Measurements from ENCODE around the gene WDFY3.
"Not testable (repeated sequence)": the region's sequence is repeated elsewhere in the genome, so short reads cannot be mapped to it uniquely, and the experiment has no call there.

The WDFY3 gene

DNA sequence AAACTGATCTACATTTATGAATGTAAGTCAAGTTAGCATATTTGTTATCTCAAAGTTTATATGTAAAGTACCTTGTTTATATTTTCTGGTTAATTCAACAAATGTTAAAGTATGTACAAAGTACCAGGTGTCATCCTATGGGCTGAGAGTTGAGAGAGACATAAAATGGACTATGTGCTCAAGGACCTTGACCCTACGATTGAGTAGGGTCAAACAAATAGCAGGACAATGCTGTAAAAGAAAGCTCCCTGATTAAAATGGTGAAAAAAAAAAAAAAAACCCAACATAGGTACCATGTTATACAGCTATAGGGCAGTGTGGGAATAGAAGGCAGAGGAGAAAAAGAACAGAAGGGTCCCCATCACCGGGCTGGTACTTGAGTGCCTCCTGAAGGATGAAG, 260.2 kb downstream of the WDFY3 start:
- no peak for DNase-seq

DNA sequence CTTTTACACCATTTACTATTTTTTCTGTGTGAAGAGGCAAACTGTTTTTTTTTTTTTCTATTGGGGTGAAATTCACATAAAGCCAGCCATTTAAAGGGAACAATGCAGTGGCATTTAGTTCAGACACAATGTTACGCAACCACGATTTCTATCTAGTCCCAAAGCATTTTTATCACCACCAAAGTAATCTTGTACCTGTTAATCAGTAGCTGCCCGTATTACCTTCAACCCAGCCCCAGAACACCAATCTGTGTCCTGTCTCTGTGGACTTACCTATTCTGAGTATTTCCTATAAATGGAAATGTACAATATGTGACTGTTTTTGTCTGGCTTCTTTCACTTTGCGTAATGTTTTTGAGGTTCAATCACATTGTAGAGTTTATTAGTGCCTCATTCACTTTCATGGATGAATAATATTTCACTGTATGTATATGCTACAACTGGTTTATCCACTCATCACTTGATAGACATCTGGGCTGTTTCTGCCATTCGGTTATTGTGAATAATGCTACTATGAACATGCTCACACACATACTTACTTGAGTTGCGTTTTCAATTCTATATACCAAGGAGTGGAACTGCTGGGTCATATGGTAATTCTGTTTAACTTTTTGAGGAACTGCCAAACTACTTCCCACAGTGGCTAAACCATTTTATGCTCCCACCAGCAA, 267.4 kb downstream of the WDFY3 start:
- DNase-seq: no peak

DNA sequence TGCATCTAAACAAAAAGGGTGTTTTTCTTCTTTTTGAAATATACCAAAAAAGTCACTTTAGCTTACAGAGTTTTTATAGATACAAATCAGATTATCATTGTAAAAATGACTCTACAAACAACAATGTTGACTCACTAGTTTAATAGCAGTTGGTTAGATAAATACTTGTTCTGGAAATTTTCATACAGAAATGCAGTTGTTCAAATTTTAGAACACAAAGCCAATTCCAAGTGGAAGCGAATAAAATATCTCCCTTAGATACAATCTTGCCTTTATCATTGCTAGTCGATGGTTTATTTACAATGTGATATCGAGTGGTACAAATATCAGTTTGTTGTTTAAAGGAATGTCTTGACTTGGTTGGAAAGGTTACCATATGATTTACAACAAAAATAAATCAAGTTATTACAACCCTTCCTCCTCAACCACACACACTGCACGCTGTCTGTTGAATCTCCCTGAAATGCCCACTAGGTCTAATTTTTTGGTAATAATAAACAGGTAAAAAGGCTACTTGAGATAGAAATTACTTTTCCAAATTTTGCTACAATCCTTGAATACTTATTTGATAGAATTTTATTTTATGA, 268.8 kb downstream of the WDFY3 start:
- no peak for DNase-seq

GRCh38 chr4:84697159-84697558, 269.3 kb downstream of the WDFY3 start:
- no peak for DNase-seq

DNA sequence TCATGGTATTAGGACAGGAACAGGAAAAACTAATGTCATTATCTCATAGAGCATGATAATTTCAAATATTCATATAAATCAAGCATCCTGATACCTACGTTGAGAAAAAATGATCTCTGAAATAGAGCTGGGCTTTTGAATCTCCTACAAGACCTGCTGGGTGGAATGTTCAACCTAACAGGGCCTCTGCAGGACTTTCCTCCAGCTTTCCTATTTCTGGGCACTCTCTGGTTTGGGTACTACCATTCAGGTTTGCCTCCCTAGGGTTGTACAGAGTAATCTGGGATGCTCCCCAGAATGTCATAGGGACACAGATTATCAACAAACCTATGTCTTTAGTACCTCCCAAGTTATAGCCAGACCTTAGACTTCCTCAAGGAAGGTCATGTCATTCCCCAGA, 274.7 kb downstream of the WDFY3 start:
- no peak for DNase-seq

- no peak for DNase-seq
These were observed 275.3 kb downstream of the WDFY3 start for GRCh38 chr4:84691170-84691691.

DNA sequence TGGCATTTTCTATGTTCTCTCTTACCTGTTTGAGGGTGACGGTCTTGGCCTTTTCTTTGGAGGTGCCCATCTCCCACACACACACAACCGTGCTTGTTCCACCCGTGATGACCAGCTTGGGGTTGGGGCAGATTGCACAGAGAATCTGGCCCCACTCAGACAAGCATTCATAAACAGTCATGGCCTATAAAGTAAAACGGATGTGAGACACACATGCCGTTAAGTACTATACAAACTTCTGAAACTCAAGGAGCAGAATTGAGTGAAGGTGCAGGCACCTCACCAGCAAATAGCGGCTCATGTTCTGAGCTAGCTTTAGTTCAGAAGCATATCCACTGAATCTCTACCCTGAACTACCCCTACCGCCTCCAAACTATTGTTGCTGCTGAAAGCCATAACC, 276.0 kb downstream of the WDFY3 start:
- no peak for DNase-seq

- DNase-seq: no peak
These were observed 277.3 kb downstream of the WDFY3 start for GRCh38 chr4:84689197-84689596.

- DNase-seq: no peak
These were observed 277.9 kb downstream of the WDFY3 start for GRCh38 chr4:84688605-84689004.

- DNase-seq: no peak
These were observed 281.4 kb downstream of the WDFY3 start for GRCh38 chr4:84685105-84685504.

- no peak for DNase-seq
These were observed 282.1 kb downstream of the WDFY3 start for GRCh38 chr4:84684361-84684760.

DNA sequence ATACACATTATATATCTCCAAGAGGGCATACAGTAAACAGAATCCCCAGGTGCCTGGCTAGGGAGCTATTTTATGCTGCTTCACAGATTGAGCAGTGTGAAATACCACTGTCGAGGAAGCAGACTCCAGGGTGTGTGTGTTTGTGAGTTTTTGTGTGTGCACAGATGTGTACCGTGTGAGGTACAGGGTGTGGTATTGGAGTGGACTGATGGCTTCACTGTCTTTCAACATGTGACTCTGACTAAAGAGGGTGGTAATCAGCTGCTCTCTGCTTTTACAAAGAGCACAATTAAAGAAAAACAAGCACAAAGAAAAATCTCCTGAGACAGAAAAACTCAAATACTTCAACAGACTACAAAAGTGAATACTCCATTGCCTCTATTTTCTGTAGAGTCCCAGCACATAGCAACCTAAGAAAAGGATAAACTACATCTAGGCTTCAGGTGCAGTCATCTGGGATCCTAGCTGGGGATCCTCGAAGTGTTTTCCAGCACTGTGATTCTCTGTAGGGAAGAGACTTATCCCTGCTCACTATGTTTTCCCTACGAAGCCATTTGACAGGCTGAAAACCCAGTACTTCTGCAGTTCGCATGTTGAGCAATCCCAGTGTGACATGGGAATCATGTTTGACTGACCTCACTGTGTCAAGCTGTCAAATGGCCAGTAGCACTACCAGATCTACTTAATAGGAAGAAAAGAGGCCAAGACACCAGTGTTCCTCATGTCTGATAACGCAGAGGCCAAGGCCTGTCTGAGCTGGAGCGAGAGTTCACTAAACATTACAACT, 283.2 kb downstream of the WDFY3 start:
- no peak for DNase-seq

DNA sequence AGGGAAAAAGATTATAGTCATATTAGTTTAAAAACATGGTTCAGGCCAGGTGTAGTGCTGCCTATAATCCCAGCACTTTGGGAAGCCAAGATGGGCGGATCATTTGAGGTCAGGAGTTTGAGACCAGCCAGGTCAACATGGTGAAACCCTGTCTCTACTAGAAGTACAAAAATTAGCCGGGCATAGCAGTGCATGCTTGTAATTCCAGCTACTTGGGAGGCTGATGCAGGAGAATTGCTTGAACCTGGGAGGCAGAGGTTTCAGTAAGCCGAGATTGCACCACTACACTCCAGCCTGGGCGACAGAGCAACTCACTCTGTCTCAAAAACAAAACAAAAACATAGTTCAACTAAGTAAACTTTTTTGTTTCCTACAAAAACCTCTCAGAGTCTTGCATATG, 283.8 kb downstream of the WDFY3 start:
- not testable (repeated sequence) for DNase-seq

- DNase-seq: no peak
These were observed 284.8 kb downstream of the WDFY3 start for GRCh38 chr4:84681486-84682274.

- DNase-seq: no peak
These were observed 285.5 kb downstream of the WDFY3 start for GRCh38 chr4:84680956-84681355.

DNA sequence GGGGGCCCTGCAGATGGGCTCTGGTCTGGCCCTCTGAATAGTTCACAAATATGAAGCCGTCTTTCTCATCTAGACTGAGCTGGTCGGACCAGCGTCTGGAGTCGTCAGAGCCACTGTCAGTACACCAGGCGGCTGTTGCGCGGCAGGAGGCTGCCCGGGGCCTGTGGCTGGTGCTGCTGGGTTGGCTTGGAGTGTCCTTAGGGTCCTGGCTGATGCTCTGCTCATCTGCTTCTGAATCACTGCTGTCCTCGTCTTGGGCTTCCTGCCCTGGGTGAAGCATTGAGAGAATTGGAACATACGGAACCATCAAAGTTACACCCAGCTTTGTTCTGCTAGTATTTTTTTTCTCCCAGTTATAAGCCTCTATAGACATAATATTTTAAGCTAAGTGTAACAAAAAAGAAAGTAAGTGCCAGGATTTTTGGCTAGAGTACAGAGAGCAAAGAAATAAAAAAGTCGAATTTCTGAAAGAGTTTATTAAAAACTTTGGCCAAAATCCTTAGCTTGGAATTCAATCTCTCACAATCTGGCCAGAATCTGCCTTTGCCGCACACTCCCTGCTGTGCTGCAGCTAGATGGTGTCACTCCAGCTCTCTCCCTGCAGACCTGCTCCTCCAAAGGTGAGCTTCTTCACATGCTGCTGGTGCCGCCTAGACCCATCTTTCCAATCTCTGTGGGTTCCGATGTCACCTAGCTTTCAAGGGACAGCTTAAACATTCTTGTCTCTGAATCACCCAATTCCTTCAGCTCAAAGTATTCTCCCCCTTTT, 287.3 kb downstream of the WDFY3 start:
- no peak for DNase-seq

DNA sequence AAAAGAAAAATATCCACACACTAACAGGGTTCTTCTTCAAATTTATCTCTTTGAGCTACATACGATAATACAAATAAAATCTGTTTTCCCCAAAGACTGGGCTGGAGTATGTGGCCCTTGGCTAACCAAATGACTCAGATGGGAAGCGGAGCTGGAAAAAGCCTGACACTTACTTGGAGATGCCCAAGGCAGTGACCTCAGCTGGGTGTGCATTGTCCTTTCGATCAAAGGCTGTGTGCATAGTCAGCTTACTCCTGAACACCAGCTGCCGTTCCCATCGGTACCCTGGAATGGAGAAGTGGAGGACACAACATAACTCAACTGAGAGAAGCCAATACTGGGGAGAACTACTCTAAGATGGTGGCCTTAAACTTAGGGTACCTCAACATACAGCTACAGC, 288.5 kb downstream of the WDFY3 start:
- DNase-seq: no peak

GRCh38 chr4:84677093-84677492, 289.4 kb downstream of the WDFY3 start:
- DNase-seq: no peak

GRCh38 chr4:84673475-84674240, 292.8 kb downstream of the WDFY3 start:
- DNase-seq: no peak

DNA sequence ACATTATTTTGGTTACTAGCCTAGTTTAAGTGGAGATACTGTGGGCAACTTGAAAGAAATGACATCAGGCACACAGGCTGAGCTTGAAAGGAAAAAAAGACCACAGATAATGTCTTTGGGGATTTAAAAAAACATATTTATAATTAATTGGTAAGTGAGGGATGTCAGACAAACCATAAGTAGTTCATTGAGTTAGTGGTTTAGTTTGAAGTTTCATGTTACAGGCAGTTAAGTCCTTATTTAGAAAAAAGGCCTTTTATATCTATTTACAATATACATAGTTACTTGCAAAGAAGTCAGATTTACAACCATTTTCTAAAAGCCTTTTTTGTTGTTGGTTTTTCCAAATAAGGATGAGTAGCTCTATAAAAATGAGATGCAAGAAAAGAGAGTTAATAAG, 294.3 kb downstream of the WDFY3 start:
- no peak for DNase-seq

DNA sequence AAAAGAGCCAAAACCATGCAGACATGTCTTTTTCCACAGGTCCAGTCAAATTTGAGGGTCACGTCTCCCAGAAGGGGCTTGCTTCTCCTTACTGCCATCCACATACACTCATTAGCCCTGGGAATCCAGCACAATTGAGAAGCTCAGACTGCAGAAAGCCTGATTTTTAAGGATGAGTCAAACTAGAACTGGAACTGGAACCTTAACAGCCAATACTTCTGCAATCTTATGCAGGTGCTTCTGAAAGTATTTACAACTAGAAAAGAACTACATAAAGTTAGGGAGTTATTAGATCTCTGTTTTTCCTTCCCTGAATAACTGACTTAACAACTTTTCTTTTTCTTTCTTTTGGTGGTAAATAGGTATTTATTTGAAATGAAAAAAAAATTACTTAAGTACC, 297.3 kb downstream of the WDFY3 start:
- DNase-seq: no peak

DNA sequence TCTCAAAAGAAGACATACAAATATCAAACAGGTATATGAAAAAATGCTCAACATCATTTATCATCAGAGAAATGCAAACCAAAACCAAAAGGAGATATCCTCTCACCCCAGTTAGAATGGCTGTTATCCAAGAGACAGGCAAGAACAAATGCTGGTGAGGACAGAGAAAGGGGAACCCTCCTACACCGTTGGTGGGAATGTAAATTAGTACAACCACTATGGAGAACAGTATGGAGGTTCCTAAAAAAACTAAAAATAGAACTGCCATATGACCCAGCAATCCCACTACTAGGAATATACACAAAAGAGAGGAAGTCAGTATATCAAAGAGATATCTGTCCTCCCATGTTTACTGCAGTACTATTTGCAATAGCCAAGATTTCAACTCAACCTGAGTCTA, 300.1 kb downstream of the WDFY3 start:
- no peak for DNase-seq
